Epidermal melanocyte (primary cell): ENCODE results near the gene KATNAL1.

Source experiments
- DNase-seq: peaks from one replicate; pipeline ENCODE4 v3.0.0; 2011; ENCODE audit warnings: low spot score; ENCODE audit not compliant: insufficient read length

KATNAL1 gene

DNA sequence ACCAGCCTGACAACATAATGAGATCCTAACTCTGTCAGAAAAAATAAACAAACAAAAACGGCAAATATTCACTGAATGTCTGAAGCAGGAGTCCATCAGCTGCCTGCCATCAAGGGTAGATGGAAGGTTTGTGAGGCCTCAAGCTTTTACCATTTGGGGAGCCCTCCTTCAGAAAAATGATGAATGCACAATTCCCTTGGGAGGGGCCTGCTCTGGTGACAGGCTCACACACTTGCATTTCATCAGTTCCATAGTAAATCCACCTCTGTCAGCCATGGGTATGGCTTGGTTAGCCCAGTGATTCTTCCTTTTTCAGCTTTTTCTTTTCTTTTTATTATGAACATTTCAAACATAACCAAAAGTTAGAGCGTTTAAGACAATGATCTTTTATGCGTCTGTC is 26.3 kb upstream of the KATNAL1 start:
- no peak for DNase-seq

DNA sequence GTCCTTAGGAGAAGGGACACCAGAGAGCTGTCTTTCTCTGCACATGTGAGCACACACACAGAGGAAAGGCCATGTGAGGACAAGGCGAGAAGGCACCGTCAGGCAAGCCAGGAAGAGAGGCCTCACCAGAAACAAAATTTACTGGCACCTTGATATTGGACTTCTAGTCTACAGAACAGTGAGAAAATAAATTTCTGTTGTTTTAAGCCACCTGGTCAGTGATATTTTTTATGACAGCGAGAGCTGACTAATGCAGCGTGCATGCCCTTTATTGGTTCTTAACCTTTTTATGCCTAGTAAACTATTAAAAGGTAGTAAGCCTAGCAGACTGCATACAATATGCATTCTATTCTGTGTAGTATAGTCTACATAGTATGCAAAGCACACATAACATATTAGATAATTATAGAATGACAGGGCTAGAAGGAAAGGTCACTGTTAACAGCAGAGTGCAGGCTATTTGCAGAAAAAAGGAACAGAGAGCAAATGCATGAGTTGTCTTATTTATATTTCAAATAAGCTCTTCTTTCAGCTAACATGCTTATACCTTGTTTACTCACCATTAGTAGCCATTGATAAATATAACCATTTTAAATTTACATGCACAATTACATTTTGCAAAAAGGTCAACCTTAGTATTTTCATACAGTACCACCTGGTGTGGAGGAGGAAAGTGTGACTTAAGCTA is 25.2 kb upstream of the KATNAL1 start:
- DNase-seq = no peak

DNA sequence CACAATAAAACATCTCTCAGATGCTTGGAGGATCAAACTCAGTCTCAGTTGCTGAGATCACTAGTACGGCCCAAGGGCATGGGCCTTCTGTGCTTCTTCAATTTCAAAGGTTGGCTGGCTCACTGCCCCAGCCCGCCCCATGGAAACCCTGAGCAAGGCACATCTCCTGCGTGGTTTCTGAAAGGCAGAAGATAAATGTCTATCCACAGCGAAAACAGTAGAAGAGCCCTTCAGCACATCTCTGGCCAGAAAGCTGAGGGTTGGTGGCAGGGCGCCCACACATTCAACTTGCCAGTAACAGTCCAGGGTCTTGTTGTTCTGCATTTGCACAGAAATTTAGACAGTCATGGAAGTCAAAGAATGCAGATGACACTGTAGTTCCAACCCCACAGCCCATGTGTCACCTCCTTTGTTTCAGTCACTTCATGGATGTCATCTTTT is 24.0 kb upstream of the KATNAL1 start:
- no peak for DNase-seq

DNA sequence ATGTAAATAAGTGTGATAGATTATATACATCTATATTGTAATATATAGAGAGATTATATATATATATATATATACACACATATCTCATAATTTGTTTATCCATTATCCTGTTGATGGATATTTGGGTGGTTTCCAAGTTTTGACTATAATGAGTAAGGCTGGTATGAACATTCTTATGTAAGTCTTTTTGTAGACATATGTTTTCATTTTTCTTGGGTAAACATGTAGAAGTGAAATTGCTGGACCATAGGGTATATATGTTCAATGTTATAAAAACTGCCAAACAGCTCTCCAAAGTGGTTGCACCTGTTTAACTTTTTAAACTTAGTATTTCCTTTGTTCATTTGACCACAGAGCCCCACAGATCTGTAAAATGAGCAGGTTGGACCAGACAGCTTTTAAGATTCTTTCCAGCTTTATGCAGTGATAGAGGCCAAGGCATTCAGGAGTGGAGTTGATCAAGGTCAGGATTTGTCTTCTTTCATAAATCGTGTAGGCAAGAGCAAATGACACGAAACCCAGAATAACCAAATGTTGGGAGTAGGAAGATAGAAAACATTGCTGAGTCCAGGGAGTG is 21.7 kb upstream of the KATNAL1 start:
- DNase-seq = no peak

DNA sequence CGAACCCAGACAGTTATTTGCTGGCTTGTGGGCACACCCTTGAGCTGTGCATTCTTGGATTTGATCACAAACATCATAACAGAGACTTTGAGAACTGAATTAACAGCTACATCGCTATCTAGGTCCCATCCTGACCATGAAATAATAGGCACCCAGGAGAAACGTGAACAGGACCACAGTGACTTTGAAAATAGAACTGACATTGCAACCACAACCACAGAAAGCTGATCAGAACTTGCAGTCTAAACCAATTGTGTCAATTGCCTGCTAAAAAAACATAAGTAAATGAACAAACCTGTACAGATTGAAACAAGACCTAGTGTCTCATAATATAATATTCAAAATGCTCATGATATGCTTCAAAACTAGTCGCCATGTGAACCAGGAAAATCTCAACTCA is 18.3 kb upstream of the KATNAL1 start:
- DNase-seq = no peak

DNA sequence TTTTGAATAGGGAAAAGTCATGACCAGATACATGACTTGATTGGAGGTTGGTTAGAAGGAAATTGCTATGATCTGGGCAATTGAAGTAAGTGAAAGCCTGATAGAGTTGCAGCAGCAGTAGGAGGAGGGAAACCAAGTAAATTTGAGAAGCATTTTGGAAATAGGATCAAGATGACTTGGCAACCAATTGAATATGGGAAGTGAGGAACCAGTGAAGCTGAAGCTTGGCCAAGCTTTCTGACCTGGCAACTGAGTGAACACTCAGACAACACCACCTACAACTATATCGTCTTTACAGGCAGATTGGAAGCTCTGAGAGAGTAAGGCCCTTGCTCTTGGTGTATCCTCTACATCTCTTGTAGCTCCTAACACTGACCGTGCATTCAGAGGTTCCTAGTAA is 16.2 kb upstream of the KATNAL1 start:
- DNase-seq = no peak

DNA sequence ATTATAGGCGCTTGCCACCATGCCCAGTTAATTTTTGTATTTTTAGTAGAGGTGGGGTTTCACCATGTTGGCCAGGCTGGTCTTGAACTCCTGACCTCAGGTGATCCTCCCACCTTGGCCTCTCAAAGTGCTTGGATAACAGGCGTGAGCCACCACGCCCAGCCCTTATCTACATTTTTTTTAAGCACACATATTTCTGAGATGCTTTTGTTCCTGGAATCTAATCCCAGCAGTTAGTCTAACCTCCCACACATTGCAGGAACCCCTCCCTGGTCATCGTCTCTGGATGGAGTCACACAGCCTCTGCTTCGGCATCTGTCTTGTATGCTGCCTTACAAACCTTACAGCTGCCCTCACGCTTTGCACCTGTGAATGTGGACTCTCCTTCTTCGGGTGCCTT is 15.1 kb upstream of the KATNAL1 start:
- no peak for DNase-seq

DNA sequence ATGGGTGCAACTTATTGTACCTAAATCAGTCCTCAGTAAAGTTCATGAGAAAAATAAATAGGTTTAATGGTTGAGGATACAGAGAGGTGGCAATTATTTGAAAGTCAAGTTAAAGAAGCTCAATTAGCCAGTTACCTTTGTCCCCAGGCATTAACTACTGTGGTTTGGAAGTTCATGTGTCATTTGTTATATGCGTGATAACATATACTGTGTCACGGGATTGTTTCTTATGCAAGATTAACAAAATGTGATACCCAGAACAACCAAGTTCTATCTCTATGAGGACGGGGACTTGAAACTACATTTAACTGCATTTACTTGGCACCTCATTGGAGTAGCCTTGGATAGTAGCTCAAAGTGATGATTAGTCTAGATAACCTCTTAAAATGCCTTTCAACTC is 13.9 kb upstream of the KATNAL1 start:
- no peak for DNase-seq

DNA sequence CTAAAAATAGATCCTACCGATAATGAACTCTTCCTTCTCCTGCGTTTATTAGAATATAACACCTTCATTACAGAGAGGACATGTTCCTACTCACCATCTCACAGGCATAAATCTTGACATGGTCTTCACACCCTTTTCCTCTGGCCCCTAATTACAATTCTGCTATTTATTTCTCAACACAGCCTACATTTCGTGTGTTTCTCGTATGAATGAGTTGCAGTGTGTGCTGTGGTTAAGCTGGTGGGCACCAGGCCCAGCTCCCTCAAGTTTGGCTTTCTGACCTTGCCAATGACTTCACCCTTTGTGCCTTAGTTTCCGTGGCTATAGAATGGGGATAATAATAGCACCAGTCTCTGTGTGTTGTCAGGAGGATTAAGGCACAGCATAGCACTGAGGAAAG is 12.3 kb upstream of the KATNAL1 start:
- DNase-seq = peak; percentile 81

DNA sequence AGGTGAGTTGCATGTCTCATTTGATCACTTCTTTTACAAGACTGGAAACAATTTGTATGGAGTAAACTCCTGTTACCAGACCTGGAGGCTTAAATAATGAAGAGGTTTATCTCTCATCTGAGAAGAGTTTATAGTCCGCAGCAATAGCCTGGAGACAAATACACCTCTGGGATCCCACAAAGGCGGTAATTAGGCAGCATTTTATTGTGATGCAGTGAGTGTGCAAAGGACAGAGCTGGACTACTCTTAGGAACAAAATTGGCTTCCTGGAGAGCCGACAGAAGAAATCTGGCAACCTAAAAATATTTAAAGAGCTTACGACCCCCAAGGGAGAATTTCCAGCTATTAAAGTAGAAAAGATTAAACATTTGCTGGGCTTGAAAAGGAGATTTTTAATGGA is 11.8 kb upstream of the KATNAL1 start:
- DNase-seq = no peak

DNA sequence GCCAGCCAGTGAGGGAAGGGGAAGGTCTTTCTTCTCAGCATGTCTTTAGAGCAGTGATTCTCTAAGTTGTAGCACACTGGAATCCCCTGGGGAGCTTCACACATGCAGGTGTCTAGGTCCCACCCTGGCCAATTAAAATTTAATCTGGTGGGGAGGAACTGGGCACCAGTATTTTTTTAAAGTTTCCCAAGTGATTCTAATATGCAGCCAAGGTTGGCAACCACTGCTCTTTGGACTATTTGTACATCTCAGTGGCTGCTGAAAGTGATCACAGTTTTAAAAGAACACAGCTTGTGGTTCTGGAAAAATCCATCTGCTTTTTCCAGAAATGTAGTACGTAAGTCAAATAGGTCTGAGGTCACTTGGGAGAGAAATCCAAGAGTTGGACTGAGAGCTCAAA is 10.7 kb upstream of the KATNAL1 start:
- DNase-seq = no peak

DNA sequence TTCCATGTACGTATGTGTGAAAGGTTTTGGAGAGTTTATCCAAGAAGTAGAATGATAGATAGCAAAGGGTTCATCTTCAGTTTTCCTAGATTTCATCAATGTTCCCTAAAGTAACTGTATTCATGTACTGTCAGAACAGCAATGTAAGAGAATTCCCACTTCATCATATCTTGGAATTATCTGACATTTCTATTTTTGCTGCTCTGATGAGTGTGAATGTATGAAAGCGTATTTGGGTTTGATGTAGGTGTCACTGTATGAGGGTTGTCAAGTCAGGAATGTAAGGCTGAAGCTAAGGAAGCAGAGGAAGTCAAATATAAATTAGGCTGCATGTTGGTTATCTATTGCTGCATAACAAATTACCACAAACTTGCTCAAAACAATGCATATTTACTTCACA is 7.2 kb upstream of the KATNAL1 start:
- no peak for DNase-seq

DNA sequence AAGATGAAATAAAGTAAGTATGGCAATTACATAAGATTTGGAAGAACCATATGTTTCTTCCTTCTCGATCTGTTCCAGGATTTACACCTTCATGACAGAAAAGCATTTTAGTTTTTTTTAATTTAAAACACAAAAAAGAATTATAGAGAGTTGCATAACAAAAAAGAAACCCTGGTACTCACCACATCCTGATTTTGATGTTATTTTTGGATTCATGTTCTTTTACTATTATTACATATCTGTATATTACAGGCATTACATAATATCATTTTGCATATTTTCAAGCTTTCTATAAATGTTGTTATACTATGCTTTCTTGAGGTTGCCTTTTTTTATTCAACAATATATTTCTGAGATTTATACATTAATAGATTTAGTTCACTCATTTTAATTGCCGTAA is 6.7 kb upstream of the KATNAL1 start:
- no peak for DNase-seq

DNA sequence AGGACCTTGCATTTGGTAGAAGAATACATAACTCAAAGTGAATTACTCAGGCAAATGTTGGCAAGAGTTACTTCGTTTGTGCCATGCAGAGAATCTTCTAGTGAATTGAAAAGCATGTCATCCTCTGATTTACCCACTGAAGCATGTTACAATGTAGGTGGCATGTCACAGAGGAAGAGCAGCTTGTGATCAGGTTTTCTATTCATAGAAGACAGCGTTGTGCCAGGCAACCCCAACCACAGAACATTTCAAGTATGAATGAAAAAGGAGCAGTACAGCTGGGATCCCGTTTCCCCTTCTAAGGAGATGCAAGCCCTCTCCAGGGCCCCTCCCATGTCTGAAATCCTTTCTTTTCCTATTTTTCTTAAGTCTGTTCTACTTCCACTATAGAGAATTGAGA is 6.0 kb upstream of the KATNAL1 start:
- no peak for DNase-seq

DNA sequence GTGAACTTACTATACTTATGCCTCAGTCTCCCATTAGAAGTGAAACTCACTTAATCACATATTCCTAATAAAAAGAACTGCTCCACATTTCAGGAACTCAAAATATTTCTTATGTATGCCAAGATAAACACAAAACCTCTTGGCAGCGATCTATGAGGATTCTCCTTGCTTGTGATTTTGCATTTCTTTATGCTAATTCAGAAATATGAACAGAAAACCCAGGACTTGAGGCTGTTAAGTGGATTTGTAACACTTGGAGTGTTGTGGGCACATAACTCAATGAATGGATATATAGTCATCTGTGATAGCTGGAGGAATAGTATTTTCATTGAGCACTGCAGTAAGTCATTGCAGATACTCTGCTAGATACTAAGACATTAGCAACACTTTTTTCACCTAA is 5.6 kb upstream of the KATNAL1 start:
- DNase-seq = no peak

DNA sequence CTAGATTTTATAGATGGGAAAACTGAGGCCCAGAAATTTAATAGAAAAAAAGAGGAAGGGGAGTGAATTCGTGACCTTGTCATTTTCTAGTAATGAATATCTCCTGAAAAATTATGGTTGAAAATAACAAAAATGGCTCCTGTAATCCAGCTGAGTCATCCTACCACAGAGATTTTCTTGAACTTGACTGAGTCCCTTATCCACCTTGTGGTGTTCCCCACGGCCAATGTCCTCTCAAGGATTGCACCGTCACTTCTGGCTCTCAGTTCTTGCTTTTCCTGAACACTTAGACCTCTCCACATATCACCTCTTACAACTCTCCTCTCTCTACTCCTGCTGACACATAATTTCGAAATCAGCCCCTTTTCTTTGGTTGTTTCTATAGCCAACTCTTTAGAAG is 1.2 kb upstream of the KATNAL1 start:
- no peak for DNase-seq

DNA sequence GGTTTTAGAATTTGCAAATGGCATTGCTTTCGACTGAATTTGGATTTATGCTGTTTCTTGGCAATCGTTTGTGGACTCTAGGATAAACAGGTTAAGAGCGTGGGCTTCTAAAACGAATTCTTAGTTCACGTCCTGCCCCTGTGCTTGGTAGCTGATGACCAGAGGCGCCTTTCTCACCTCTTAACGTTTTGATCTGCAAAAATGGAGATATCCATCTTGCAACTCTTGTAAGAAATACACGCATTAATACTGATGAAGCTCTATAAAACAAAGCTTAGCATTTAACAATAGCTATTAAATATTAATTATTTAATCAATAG is 580 bp upstream of the KATNAL1 start:
- DNase-seq = no peak

DNA sequence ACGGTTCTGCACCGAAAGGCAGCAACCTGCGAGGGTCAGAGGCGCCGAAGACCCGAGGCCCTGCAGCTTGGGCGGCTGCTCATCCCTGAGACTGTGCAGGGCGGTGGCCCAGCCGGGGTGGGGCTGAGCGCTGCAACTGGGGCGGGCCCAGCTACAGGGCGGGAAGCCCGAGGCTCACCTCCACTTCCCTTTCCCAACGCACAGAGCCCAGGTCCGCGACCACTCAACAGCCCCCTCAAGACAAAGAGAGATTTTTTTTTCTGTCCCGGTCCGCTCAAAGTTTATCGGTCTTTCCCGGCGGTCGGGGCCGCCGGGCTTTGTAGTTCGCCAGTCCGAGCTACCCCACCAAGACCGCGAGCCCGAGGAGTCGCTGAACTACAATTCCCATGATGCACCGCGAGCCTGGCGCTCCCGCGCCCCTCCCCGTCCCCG is 573 bp downstream of the KATNAL1 start:
- DNase-seq = peak; percentile 89

DNA sequence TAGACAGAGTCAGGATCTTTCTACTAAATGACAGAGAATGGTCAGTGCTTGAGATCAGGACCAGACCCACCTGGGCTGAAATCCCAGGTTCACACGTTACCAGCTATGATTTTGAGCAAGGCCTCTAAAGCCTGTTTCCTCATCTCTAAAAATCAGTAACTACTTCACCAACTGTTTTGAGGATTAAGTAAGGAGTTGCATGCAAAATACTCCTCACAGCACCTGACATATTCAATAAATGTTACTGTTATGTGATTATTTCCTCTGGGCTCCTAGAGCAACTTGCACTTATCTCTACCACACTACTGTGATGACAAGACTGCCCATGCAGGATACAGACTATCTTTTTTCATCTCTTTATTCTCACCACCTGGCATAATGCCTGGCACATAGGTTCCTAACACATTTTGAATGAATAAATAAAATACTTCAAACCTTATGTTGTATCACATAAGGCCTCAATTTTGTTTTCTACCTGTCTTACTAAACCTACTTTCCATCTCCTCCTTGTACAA is 1.8 kb downstream of the KATNAL1 start:
- DNase-seq = no peak

DNA sequence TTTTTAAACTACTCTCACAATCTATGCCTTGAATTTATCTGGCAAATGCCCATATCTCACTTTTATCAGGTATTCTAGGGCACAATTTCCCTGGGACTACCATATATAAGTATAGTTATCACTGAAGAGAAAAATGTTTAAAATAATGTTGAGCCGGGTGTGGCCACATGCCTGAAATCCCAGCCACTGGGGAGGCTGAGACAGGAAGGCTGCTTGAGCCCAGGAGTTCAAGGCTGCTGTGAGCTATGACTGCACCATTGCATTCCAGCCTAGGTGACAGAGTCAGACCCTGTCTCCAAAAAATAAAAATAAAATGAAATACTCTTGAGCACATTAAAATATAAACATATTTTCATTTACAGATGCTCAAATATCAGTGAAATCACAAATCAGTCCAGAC is 4.1 kb downstream of the KATNAL1 start:
- DNase-seq = no peak

DNA sequence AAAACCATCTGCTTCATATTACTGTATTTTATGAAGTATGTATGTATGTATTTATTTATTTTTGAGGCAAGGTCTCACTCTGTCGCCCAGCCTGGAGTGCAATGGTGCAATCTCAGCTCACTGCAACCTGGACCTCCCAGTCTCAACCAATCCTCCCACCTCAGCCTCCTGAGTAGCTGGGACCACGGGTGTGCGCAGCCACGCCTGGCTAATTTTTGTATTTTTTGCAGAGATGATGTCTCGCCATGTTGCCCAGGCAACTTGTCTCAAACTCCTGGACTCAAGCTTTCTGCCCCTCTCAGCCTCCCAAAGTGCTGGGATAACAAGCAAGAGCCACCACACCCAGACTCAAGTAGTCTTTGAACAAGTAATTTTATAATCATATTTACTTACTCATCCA is 5.5 kb downstream of the KATNAL1 start:
- DNase-seq = no peak

DNA sequence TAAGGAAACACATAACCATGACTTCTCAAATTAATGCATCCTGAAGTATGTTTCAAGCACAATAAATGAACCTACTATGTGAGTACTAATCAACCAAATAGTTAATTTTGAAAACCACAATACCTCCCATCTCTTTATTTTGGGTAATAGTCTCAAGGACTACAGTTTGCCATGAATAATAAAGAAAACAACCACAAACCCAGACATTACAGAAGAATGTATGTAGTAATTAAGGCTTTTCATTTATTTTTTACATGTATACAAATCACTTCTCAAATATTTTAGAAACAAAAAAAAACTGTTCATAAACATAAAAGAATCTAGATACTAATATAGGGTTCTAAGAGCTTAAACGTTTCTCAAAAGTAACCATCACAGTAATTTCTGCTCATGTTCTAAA is 6.8 kb downstream of the KATNAL1 start:
- DNase-seq = no peak

DNA sequence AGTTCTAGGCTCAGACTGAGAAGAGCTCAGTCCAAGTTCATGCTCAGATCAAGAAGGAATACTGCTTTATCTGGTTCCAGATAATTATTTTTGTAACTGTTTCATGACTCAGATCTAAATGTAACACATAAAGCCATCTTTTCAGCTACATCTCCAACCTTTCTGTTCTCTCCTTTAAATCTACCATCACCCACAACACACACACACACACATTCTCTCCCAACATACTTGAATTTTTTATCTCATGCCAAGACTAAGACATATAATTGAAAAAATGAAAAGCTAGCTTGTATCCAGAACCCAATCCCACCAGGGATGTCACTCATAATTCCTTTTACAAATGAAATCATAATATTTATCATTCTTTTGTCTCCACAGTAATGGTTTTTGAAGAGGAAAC is 7.6 kb downstream of the KATNAL1 start:
- DNase-seq = no peak

DNA sequence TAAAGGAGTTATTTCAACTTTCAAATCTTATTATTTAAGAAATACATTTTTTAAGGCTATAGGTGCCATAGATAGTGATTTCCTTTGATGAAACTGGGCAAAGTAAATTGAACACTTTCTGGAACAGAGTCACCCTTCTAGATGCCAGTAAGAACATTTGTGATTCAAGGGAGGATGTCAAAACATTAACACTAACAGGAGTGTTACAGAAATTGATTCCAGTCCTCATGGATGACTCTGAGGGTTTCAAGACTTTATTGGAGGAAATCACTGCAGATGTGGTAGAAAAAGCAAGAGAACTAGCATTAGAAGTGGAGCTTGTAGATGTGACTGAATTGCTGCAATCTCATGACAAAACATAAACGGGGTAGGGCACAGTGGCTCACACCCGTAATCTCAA is 12.2 kb downstream of the KATNAL1 start:
- no peak for DNase-seq
